GM10266 (cell line): ENCODE measurements around the gene ATXN7L1.

Experiments used
- DNase-seq: peaks from one replicate; pipeline ENCODE4 v3.0.0; 2012; ENCODE audit errors: extremely low spot score
- CTCF ChIP-seq: IDR thresholded peaks from 2 replicates; pipeline ENCODE4 v1.5.1; 2012; ENCODE audit warnings: mild to moderate bottlenecking, low read depth; ENCODE audit not compliant: control insufficient read depth, insufficient read depth; ENCODE audit errors: missing control alignments

ATXN7L1 gene

GRCh38 chr7:105825371-105825770, 51.0 kb downstream of the ATXN7L1 start:
- DNase-seq: no peak
- TF ChIP-seq CTCF: no peak

DNA sequence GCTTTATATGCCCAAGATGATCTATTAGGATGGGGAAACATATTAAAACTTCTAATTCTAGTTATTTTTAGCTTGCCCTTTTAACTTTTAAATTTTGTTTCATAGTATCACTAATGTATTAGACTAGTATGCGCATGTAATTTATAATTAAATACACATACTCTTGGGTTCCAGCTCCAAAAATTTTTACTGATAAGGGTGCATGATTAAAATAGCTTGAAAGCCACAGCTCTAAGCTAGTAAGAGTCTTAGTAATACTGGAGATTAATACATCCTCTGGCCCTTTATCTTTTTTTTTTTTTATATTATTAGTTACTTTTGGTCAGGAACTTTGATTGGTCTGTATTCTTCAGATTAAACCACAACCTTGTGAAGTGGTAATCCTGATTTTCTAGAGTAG, 53.6 kb downstream of the ATXN7L1 start:
- TF ChIP-seq CTCF: no peak
- no peak for DNase-seq

DNA sequence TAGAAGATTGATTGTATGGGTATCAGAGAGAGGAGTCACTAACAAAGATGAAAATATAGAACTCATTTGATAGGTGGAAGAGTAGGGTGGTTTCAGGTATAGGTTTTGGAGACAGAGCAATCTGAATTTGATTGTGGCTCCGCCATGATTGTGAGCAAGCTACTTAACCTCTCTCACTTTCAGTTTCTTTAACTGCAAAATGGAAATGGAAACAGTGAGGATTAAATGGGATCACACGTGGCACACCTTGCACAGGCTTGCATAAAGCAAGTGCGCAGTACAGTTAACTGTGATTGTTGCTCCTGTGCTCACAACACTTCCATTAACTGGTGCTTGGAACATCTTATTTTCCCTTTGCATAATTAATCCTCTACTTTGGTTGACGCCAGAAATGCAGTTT, 54.9 kb downstream of the ATXN7L1 start:
- TF ChIP-seq CTCF: no peak
- DNase-seq: no peak

GRCh38 chr7:105820363-105821066, 55.9 kb downstream of the ATXN7L1 start:
- no peak for TF ChIP-seq CTCF
- DNase-seq: no peak

GRCh38 chr7:105819559-105819958, 56.8 kb downstream of the ATXN7L1 start:
- no peak for TF ChIP-seq CTCF
- no peak for DNase-seq

DNA sequence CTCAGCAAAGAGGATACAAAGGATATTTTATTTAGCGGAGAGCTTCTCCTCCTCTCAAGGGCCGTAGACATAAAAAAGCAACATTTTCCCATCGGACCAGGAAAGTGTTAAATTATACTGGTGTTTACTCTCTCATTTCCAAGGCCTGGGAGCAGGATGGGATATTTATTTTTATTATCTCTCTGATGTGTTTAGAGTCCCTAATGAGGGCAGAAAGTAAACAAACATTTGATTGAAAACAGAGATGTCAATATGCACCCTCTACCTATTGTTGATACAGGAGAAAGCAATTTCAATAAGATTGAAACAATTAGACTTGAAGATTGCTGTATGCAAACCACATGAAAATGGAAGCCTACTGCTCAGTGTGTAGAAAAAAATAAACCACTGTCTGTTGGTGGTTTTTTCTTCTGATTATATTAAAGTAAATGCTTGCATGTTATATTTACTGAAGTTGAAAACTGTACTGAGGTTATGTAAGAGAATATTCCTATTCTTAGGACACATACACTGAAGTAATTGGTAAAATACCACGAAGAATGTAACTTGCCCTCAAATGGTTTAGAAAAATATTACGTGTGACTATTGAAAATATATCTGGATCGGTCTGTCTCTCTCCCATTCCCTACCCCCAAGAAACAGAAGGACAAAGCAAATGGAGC, 59.3 kb downstream of the ATXN7L1 start:
- no peak for TF ChIP-seq CTCF
- DNase-seq: no peak

GRCh38 chr7:105816266-105816843, 60.0 kb downstream of the ATXN7L1 start:
- TF ChIP-seq CTCF: no peak
- no peak for DNase-seq
